Endodermal cell (in vitro differentiated cells): Measurements from ENCODE around the gene CACNA2D1. TPM values are rescaled to one million over a fixed set of nuclear protein-coding genes. Genes with fewer than 3 reads are reported as not detected.

ENCODE experiments used
- DNase-seq: peaks from one replicate; pipeline ENCODE4 v3.0.0-alpha.2; 2017
- H3K27ac ChIP-seq: 2 replicates; pipeline ENCODE4 v1.5.1; 2013; ENCODE audit warnings: mild to moderate bottlenecking, low read depth, low read length, moderate library complexity
- H3K27me3 ChIP-seq: 2 replicates; pipeline ENCODE4 v1.6.1; 2013; ENCODE audit warnings: mild to moderate bottlenecking, low read length, moderate library complexity; ENCODE audit not compliant: insufficient read depth, control insufficient read depth, poor library complexity, severe bottlenecking
- H3K36me3 ChIP-seq: 2 replicates; pipeline ENCODE4 v1.7.0; 2013; ENCODE audit warnings: mild to moderate bottlenecking, low read length, moderate library complexity; ENCODE audit not compliant: control insufficient read depth, insufficient read depth
- H3K4me1 ChIP-seq: one replicate; pipeline ENCODE4 v1.7.0; 2013; ENCODE audit warnings: low read length; ENCODE audit not compliant: control insufficient read depth, insufficient read depth
- H3K4me3 ChIP-seq: 2 replicates; pipeline ENCODE4 v1.5.1; 2013; ENCODE audit warnings: mild to moderate bottlenecking, low read length, moderate library complexity
- H3K9ac ChIP-seq: 2 replicates; pipeline ENCODE4 v1.6.1; 2013; ENCODE audit warnings: mild to moderate bottlenecking, low read length, moderate library complexity; ENCODE audit not compliant: poor library complexity, severe bottlenecking; ENCODE audit errors: extremely low read depth
- H3K9me3 ChIP-seq: 2 replicates; pipeline ENCODE4 v1.6.1; 2013; ENCODE audit warnings: mild to moderate bottlenecking, low read length, moderate library complexity; ENCODE audit not compliant: control insufficient read depth
- H3K27ac Mint-ChIP-seq: 2 replicates; pipeline ENCODE4 v1.8.0; 2020; ENCODE audit warnings: mixed read lengths
- H3K27me3 Mint-ChIP-seq: 2 replicates; pipeline ENCODE4 v1.8.0; 2021; ENCODE audit warnings: mild to moderate bottlenecking, mixed read lengths; ENCODE audit not compliant: insufficient read depth
- H3K36me3 Mint-ChIP-seq: 2 replicates; pipeline ENCODE4 v1.8.0; 2020; ENCODE audit warnings: low read depth, mixed read lengths
- H3K4me1 Mint-ChIP-seq: 2 replicates; pipeline ENCODE4 v1.8.0; 2020; ENCODE audit warnings: mixed read lengths
- H3K4me3 Mint-ChIP-seq: 2 replicates; pipeline ENCODE4 v1.8.0; 2020; ENCODE audit warnings: mild to moderate bottlenecking, moderate library complexity, mixed read lengths
- H3K9me3 Mint-ChIP-seq: 2 replicates; pipeline ENCODE4 v1.8.0; 2020; ENCODE audit warnings: mild to moderate bottlenecking, mixed read lengths
- WGBS, 2 experiments: methylation state at CpG; one replicate each; pipeline versions ENCODE4 v1.1.5 to v1.1.7; 2013; ENCODE audit warnings: missing lambda C conversion rate in 2 of 2, mixed read lengths in 1 of 2; ENCODE audit not compliant: insufficient coverage in 1 of 2, insufficient read length in 1 of 2; 5-methylcytosine and 5-hydroxymethylcytosine counted together
- total RNA-seq, 2 donors: library from RNA; stranded (reverse); fragmentation: NEBNext Ultra II Directional in 1 of 2; extraction: Animal tissue kit (Norgen Biotek cat#: 25700) in 1 of 2; gene quantifications; 2 replicates in 1 of 2; 3 replicates in 1 of 2; pipeline ENCODE4 v1.2.1, GENCODE V29; 2021
- TF ChIP-seq, protein P1 (sequence below): fragments of 200-600 bp; sonication (generic); conservative IDR thresholded peaks from 2 replicates; pipeline ENCODE4 v1.5.0; 2021; ENCODE audit warnings: antibody characterized with exemption, mild to moderate bottlenecking

The CACNA2D1 gene
- total RNA-seq, 2 donors from 2014 or later: 16.9 to 26.8 TPM

DNA sequence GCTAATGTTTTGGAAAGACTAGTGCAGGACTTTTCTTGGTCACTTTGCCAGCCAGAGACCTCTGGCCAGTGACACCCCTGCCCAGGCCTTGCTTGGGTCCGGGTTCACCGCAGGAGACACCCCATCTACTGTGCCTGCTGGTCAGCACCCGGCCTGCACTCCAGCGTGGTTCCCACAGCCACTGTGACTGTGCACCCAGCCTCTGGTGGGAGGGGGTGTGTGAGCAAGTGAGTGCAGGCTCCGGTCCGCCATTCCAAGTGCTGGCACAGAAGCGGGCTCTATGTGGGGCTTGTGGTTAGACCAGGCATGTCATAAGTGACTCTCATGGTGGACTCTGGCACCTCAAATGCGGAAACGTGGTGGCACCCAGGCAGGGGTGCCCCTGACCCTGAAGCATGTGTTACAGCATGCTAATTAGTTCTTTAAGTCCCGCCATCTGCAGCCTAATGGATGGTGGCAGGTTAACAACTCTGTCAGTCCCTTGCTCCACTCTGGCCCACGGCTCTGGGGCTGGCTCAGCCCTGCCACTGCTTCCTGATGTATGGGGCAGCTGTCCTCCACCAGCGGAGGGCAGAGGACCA is 361.8 kb downstream of the CACNA2D1 start:
- H3K27me3 Mint-ChIP-seq: no peaks in the 10 kb centered on the region
- H3K27ac ChIP-seq: no peak overlapping the region

DNA sequence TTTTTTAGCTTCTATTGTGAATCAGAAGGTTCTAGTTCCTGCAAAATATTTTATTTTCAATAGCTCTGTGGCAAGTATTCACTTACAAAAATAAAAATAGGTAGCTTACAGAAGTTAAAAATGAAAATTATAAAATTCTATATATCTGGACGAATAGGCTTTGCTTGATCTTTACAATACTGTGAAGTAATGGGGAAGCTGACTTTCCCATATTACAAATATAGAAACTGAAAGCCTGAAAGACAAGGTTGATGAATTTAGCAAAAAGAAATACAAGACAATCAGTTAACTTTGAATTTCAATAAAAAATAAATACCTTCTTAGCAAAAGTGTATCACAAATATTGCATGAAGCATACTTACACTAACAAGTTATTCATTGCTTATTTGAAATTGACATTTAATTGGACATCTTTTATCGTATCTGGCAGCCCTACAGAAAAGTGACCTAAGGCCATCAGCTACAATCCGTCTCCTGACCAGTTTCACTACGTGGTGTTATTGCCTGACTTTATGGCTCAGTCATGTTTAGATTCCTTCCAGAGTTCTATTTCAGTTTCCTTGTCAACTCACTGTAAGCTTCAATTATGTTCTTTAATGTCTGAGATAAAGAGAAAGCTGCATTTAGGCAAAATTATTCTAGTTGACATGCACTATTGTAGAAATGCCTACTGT is 363.2 kb downstream of the CACNA2D1 start:
- Mint-ChIP-seq H3K4me3 (no peak overlapping the region), H3K36me3 (peaks cover 5% of the 10 kb centered on the region), H3K9me3 (no peaks in the 10 kb centered on the region), H3K27ac (no peak overlapping the region), H3K4me1 (no peaks in the 10 kb centered on the region), H3K27me3 (no peaks in the 10 kb centered on the region)
- 85 to 91% methylated on average over 3 of the region's 4 CpGs for WGBS, 2 experiments
- no peak for DNase-seq
- no peak overlapping the region for H3K27ac ChIP-seq
- H3K4me3 ChIP-seq: no peak overlapping the region
- H3K9me3 ChIP-seq: no peaks in the 10 kb centered on the region
- H3K4me1 ChIP-seq: no peaks in the 10 kb centered on the region
- H3K27me3 ChIP-seq: no peaks in the 10 kb centered on the region
- H3K9ac ChIP-seq: no peak overlapping the region
- TF ChIP-seq, protein P1, sequence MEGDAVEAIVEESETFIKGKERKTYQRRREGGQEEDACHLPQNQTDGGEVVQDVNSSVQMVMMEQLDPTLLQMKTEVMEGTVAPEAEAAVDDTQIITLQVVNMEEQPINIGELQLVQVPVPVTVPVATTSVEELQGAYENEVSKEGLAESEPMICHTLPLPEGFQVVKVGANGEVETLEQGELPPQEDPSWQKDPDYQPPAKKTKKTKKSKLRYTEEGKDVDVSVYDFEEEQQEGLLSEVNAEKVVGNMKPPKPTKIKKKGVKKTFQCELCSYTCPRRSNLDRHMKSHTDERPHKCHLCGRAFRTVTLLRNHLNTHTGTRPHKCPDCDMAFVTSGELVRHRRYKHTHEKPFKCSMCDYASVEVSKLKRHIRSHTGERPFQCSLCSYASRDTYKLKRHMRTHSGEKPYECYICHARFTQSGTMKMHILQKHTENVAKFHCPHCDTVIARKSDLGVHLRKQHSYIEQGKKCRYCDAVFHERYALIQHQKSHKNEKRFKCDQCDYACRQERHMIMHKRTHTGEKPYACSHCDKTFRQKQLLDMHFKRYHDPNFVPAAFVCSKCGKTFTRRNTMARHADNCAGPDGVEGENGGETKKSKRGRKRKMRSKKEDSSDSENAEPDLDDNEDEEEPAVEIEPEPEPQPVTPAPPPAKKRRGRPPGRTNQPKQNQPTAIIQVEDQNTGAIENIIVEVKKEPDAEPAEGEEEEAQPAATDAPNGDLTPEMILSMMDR: no peak
- peaks cover 4% of the 10 kb centered on the region for H3K36me3 ChIP-seq

More for the DNA sequence above, 361.8 kb downstream of the CACNA2D1 start:
- Mint-ChIP-seq H3K9me3 (no peaks in the 10 kb centered on the region), H3K4me1 (no peaks in the 10 kb centered on the region), H3K27ac (peak overlapping the region; percentile 48), H3K36me3 (peaks cover 5% of the 10 kb centered on the region), H3K4me3 (no peak overlapping the region)
- peaks cover 4% of the 10 kb centered on the region for H3K36me3 ChIP-seq
- H3K4me1 ChIP-seq: no peaks in the 10 kb centered on the region
- no peak overlapping the region for H3K4me3 ChIP-seq
- 89 to 100% methylated on average over 1 to 12 of the region's 12 CpGs for WGBS, 2 experiments
- H3K9me3 ChIP-seq: no peaks in the 10 kb centered on the region
- DNase-seq: no peak
- no peaks in the 10 kb centered on the region for H3K27me3 ChIP-seq
- H3K9ac ChIP-seq: no peak overlapping the region
- TF ChIP-seq, protein P1: no peak

DNA sequence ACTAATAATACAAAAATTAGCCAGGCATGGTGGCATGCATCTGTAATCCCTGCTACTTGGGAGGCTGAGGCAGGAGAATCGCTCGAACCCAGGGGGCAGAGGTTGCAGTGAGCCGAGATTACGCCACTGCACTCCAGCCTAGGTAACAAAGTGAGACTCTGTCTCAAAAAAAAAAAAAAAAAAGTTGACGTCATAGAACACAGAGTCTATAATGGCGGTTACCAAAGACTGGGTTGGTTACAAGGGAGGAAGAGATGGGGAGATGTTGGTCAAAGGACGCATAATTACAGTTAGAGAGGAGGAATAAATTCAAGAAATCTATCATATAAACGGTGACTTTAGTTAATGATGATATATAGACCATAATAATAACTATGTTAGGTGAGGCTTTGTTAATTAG is 364.1 kb downstream of the CACNA2D1 start:
- no peak overlapping the region for H3K9ac ChIP-seq
- WGBS, 2 experiments: 91 to 100% methylated on average over 4 to 7 of the region's 8 CpGs
- Mint-ChIP-seq H3K27me3 (no peaks in the 10 kb centered on the region), H3K27ac (no peak overlapping the region), H3K4me3 (no peak overlapping the region), H3K9me3 (no peaks in the 10 kb centered on the region), H3K4me1 (no peaks in the 10 kb centered on the region), H3K36me3 (peaks cover 5% of the 10 kb centered on the region)
- no peaks in the 10 kb centered on the region for H3K4me1 ChIP-seq
- H3K36me3 ChIP-seq: peaks cover 4% of the 10 kb centered on the region
- no peak overlapping the region for H3K4me3 ChIP-seq
- H3K27me3 ChIP-seq: no peaks in the 10 kb centered on the region
- no peak for DNase-seq
- TF ChIP-seq, protein P1: no peak
- no peak overlapping the region for H3K27ac ChIP-seq
- no peaks in the 10 kb centered on the region for H3K9me3 ChIP-seq
